Loucy (cell line): ENCODE measurements around the gene OFD1.

Source experiments
- EZH2phosphoT487 ChIP-seq: fragments of 200-600 bp; IDR thresholded peaks from 2 replicates; pipeline ENCODE4 v1.6.1; 2018; ENCODE audit warnings: antibody characterized with exemption, mild to moderate bottlenecking, moderate library complexity, borderline replicate concordance
- TF ChIP-seq, protein P1 (sequence below): fragments of 200-600 bp; sonication (generic); conservative IDR thresholded peaks from 2 replicates; pipeline ENCODE4 v1.5.1; 2014; ENCODE audit warnings: mild to moderate bottlenecking, antibody characterized with exemption, low read length

GRCh38 chrX:13756381-13756780, 21.8 kb downstream of the OFD1 start:
- TF ChIP-seq, protein P1, sequence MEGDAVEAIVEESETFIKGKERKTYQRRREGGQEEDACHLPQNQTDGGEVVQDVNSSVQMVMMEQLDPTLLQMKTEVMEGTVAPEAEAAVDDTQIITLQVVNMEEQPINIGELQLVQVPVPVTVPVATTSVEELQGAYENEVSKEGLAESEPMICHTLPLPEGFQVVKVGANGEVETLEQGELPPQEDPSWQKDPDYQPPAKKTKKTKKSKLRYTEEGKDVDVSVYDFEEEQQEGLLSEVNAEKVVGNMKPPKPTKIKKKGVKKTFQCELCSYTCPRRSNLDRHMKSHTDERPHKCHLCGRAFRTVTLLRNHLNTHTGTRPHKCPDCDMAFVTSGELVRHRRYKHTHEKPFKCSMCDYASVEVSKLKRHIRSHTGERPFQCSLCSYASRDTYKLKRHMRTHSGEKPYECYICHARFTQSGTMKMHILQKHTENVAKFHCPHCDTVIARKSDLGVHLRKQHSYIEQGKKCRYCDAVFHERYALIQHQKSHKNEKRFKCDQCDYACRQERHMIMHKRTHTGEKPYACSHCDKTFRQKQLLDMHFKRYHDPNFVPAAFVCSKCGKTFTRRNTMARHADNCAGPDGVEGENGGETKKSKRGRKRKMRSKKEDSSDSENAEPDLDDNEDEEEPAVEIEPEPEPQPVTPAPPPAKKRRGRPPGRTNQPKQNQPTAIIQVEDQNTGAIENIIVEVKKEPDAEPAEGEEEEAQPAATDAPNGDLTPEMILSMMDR: no peak
- TF ChIP-seq EZH2phosphoT487: no peak
